IPS DF 4.7 (cell line): ENCODE results near the gene HILPDA.
A peak's percentile ranks its signal among the peaks of the same experiment; 100 is the strongest.
"Not testable (repeated sequence)": the region's sequence is repeated elsewhere in the genome, so short reads cannot be mapped to it uniquely, and the experiment has no call there.

Source experiments
- DNase-seq: peaks from one replicate; pipeline ENCODE4 v3.0.0-alpha.2; 2013; ENCODE audit warnings: low spot score; ENCODE audit errors: extremely low read depth

Gene HILPDA

DNA sequence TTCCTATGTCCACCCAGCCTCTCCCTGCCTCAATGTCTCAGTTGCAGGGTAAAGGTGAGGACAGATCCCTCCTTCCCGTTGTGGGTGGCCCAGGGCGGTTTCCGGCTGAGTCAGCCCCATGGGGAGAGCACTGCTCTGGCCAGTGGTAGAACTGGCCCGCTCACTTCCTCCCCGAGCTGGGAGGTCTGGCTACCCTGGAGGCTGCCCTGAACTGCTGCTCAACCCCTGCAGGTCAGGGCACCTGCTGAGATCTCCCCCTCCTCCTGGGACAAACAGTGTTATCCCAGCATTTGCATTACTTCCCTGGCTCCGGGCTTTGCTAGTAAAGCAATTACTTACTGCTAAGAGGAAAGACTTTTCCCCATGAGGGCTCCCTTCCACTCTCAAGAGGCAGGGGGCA lies 24.5 kb upstream of the HILPDA start:
- no peak for DNase-seq

DNA sequence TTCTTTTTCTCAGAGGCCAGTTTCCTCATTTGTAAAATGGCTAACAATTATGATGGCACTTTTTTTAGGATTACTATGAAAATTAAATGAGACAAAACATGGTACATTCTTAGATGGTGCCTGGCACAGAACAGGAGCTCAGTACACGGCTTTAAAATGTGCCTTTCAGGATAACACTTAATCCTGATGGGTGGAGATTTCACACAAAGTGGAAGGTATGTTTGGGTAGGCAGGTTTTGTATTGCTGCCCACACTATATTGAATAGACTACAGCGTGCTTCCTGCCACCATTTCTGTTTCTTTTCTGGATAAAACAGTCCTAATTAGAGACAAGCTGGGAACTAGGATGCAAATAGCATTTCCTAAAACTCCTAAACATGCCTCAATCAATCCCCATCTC lies 23.9 kb upstream of the HILPDA start:
- DNase-seq, result no peak

DNA sequence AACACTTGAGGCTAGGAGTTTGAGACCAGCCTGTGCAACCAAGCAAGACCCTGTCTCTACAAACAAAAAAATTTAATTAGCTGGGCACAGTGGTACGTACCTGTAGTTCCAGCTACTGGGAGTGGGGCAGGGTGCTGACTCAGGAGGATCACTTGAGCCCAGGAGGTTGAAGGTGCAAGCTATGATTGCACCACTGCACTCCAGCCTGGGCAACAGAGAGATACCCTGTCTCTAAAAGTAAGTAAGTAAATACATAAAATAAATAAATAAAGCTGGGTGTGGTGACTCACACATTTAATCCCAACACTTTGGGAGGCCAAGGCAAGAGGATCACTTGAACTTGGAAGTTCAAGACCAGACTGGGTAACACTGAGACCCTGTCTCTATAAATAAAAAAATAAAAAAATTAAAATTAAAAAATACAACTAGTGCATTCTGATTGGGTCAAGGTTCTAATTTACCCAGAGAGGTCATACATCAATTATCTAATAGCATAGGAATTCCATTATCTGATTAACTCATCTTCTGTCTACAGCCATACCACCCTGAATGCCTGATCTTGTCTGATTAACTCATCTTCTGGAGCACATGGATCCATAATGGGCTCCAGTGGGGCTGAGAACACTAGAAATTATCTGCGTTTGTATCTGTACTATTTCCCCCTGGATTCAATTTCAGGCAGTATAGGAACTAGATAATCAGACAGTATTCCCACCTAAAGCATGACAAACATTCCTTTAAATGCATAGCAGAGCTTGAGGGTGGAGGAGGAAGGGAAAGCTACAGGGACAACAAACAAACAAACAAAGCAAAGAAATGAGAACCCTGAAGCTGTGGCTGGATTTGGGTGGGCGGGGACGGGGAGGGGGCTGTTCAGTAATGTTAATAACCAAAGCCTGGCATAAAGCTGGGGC lies 21.0 kb upstream of the HILPDA start:
- no peak for DNase-seq

DNA sequence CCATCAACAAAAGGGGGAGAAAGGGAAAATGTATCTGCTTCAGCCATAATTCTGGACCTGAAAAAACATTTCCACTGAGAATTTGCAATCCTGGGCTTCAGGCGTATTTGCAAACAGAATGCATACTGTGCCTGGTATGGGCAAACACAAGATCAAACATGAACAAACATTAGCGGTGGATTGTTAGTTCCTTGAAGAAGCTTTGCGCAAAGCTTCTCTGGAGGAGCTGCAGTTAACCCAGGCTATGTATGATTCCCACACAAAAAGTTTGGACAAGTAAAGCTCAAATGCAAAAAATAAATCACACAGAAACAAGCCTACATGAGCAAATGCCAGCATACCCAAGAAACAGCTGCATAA lies 20.4 kb upstream of the HILPDA start:
- DNase-seq, result no peak

DNA sequence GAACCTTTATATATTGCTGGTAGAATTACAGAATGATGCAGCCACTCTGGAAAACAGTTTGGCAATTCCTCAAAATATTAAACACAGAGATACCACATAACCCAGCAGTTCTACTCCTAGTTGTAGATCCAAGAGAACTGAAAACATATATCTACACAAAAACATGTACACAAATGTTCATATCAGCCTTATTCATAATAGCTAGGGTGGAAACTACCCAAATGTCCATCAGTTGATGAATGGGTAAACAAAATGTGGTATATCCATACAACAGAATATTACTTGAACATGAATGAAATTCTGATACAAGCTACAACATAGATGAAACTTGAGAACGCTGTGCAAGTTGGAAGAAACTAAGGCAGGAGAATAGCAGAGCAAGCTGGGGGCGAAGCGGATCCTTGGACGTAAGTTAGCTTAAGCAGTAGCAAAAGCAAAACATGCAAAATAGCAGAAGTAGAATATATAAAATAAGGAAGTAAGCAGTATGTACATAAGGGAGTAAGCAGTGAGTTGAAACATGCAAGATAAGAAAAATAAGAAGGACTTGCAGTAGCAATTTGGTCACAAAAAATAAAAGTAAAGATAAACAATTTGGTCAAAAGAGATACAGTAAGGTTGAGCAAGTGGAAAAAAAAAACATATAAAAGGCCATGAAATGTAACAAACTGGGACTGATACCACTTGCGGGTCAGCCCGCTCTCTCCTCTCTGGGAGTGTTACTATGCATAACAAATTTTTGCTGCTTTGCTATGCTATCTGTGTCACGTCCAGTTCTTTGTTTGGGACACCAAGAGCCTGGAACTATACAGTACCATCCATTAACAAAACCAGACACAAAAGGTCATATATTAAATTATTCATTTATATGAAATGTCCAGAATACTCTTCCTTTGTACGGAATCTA lies 18.0 kb upstream of the HILPDA start:
- DNase-seq, result no peak

DNA sequence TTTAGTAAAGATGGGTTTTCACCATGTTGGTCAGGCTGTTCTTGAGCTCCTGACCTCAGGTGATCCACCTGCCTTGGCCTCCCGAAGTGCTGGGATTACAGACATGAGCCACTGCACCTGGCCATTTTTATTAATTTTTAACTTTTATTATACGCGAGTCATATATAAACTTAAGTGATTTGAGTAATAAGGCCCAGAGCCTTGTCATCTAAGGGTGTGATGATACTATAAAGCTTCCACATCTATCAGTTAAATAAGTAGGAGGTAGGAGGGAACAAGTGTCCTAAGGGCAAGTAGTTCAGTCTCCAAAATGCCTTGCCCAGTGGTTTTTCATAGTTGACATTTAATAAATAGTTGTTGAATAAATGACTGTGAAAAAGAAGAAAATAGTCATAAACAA lies 13.3 kb upstream of the HILPDA start:
- DNase-seq, result no peak

DNA sequence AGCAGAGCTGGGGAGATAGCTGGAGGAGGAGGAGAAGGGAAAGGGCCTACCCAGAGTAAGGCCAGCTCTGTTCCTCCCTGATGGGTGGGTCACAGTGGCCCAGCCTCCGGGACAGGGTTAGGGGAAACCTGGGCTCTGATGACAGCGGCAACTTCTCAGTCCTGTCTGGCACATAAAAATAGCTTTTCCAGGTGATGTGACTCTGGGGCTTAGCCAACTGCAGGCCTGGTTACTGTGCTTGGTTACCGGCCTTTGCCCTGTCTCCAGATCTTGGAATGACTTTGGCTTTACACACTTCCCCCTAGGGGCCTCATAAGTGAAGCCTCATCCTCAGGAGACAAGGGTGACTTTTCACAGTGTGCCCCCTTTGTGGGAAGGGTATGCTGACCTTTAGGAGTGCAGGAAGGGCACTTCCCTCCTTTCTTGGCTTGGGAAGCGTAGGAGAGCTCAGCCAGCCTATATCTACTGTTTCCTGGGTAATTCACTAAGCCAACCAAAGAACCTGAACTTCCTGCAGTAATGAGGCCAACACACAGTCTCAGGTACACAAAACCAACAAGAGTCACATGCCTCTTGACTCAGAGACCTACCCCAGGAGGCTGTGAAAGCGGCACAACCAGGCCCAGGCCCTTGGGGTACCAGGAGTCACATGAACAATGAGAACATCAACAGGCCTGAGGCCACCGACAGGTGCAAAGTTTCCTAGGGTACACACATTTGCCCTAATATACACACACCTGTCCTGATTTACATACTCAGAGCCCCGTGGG lies 11.7 kb upstream of the HILPDA start:
- DNase-seq, result no peak

DNA sequence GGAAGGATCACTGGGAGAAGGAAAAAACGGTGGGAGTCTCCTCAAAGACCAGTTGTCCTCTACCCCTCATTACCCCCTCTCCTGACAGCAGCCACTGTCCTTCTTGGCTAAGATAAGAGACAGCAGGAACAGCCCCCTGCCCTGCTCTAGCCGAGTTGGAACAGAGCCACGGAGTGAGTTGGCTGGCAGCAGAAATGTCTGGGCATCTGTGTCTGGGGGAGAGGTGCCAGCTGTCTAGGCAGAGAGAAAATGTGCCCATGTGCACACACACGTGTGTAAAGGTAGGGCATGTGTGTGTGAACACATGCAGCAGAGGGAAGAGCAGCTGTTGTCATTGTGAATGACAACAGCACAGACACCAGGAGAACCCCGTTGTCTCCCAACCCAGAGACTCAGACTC lies 9.4 kb upstream of the HILPDA start:
- DNase-seq, result no peak

DNA sequence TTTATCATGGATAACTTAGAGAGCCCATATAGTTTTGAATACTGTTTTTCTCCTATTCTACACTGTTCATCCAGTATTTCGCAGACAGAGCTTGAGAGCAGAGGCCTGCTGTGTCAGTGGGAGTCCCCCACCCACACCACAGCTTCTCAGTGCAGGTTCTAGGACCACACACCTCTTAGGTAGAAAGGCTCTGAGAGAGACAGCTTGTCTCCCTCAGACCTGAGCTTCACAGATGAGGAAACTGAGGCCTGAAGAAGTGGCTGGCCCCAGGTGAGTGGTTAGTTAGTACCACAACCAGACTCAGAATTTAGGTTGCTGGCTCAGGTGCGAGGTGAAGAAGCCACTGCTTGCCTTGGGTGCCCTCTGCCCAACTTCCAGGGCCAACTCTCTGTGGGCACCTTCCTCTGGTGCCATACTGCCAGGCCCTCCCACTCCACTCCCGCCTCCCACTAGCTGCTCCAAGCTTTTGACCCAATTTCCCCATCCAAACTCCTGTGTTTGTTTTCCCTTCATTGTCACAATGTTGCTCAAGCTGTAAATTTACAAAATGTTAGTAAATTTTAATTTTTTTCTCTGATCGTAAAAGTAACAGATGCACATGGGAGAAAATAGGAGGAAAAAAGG lies 7.6 kb upstream of the HILPDA start:
- no peak for DNase-seq

DNA sequence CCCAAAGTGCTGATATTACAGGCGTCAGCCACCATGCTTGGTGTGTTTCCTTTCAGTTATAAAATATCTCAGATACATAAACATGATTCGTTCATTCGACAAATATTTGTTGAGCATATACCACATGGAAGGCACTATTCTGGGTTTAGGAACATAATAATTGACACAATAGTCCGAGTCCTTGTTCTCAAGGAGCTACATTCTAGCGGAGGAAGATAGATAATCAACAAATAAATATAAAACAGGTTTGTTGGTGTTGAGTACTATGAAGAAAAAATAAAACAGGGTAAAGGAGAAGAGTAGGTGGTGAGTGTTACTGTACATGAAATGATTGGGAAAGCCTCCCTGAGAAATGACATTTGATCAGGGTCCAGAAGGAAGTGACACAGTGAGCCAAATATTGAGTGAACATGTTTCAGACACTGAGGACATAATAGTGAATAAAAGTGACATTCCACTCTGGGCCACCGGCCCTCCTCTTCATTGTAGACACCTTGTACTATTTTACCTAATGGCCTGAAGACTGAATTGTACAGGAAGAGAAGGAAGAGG lies 6.9 kb upstream of the HILPDA start:
- DNase-seq, result no peak

DNA sequence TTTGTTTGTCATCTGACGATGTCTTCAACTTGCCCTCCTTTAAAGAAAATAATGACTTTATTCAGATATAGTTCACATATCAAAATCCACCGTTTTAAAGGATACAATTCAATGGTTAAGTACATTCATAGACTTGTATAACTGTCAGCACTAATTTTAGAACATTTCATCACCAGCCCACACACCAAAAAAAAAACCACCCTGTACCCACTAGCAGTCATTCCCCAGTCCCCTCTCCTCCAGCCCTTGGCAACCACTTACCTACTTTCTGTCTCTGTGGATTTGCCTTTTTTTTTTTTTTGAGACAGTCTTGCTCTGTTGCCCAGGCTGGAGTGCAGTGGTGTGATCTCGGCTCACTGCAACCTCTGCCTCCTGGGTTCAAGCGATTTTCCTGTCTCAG lies 5.3 kb upstream of the HILPDA start:
- DNase-seq, result no peak

DNA sequence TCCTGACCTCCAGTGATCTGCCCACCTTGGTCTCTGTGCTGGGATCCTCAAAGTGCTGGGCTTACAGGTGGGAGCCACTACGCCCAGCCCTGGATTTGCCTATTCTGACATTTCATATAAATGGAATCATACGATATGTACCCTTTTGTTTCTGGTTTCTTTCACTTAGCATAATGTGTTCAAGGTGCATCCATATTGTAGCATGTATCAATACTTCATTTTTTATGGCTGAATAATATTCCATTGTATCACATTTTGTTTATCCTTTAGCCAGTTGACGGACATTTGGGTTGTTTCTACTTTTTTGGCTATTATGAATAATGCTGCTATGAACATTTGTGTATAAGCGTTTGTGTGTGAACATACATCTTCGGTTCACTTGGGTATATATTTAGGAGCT lies 4.8 kb upstream of the HILPDA start:
- no peak for DNase-seq

DNA sequence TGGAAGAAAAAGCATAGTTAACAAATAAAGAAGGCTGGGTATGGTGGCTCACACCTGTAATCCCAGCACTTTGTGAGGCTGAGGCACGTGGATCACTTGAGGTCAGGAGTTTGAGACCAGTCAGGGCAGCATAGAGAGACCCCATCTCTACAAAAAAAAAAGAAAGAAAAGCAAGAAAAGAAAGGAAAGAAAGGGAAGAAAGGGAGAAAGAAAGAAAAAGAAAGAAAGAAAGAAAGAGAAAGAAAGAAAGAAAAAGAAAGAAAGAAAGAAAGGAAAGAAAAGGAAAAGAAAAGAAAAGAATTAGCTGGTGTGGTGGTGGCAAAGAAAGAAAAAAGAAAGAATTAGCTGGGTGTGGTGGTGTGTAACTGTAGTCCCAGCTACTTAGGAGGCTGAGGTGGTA lies 3.1 kb upstream of the HILPDA start:
- no peak for DNase-seq

DNA sequence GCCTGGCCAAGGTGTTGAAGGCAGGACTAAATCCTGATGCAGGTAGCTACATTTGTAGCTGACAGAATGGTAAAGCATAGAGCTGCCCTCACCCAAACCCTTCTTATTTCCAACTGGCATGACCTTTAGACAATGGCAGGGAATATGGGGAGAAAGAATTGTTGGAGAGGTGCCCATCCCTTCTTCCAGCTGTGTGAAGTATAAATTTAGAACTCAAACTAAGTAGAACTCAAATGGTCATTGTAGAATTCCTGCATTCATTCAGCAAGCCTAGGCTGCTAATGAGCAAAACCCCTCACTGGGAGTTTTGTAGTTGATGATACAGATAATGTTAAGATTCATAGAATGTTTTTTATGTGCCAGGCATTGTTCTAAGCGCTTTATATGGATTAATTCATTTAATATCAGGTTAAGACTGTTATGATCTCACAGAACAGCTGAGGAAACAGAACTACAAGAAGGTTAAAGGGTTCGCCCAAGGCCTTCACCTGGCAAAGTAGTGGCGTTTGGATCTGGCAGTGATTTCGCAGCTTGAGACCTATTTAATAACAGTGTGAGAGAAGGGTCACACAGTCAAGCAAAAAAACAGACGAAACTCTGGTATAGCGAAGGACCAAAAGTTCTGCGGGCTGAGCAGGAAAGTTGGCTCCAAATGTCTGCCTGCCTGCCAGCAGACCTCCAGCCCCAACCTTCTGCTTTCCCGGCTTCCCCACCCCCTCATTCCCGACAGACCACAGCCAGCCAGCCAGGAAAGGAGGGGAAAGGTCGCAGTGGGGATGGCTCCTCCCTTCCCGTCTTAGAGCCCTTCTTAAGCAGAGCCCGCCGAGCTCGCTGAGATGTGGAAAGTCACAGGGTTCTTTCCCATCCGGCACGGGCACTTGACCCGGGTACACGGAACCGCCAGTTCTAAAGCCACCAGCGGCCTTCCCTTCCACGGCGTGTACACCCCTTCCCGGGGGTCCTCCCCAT lies 1.6 kb upstream of the HILPDA start:
- peak; percentile 51 for DNase-seq

DNA sequence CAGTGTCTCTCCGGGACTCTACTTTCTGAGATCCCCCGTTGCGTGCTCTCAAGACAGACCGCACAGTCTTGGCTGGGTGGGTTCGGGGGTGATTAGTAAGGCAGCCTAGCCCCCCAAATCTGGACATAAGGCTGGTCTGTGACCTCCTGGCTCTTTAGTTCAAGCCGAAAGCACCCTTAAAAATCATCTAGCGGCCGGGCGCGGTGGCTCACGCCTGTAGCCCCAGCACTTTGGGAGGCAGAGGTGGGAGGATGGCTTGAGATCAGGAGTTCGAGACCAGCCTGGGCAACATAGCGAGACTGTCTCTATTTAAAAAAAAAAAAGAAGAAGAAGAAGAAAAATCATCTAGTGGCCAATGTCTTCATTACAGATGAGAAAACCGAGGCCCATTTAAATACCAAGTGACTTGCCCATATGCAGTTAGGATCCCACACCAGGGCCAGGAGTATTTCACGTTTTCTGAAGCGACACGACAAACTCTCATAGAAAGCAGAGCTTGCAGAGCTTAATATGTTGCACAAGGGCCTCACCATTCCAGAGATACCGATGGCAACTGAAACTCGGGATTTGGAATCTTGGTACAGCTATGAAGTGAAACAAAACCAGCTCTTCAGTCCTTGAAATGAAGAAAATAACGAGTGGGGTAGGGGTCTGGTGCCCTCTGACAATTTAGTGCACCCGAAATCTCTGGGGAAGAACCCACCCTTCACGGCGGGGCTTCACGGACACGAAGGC lies 703 bp upstream of the HILPDA start:
- DNase-seq, result no peak

DNA sequence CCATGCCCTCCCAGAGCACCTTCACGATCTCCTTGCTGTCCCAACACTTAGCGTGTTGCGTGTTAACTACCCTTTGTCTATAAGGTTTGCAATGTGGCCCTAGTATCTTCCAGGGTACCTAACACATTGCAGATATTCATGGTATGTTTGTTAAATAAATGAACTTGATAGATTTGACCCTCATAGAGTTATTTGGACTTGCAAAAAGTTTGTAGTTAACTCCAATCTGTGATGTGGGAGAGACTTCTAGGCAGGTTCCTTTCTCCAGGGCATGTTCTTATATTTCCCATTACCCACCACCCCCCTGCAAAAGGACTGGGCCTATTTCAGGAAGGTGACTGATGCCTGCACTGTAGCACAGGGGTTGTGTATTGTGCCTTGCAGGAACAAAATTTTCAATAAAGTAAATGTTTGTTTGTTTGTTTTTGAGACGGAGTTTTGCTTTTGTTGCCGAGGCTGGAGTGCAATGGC lies 612 bp downstream of the HILPDA start:
- no peak for DNase-seq

DNA sequence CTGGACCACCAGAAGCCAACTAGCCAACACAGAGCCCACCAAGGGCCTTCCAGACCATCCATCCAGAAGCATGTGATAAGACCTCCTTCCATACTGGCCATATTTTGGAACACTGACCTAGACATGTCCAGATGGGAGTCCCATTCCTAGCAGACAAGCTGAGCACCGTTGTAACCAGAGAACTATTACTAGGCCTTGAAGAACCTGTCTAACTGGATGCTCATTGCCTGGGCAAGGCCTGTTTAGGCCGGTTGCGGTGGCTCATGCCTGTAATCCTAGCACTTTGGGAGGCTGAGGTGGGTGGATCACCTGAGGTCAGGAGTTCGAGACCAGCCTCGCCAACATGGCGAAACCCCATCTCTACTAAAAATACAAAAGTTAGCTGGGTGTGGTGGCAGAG lies 1.7 kb downstream of the HILPDA start:
- DNase-seq, result not testable (repeated sequence)

DNA sequence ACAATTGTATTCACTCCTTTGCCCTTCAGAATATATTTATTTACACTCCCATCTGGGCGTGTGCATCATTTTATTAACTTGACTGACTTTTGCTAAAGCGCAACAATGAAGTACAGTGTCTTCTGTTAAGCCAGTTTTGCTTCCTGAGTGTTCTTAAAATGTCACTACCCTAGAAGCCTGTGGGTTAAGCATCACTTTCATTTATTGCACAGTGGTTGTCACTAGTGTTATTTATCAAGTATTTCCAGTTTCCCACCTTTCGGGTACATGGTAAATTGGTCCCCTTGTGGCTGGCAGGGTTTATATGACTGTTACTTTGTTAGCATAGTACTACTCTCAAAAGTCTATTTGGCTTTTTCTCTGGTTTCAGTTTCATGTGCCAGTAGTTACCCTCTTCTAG lies 3.3 kb downstream of the HILPDA start:
- no peak for DNase-seq

DNA sequence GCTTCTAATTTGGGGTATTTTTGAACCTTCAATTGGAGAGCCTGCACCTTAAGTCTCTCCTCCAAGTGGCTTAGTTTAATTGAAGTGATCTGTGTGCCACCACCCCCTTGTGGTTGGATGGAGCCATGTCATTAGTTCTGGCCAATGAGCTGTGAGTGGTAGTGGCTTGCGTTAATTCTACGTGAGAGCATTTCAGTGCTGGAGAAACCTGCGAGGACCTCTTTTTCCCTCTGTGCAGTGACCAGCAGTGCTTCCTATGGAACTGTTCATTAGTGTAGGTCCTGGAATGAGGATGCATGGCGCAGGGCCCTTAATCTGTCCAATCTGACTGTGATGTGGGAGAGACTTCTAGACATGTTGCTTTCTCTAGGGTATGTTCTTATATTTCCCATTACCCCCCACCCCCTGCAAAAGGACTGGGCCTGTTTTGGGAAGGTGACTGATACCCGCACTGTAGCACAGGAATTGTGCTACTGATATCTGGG lies 3.8 kb downstream of the HILPDA start:
- no peak for DNase-seq
